Measurements from ENCODE around the gene ITPRID1.

DNA sequence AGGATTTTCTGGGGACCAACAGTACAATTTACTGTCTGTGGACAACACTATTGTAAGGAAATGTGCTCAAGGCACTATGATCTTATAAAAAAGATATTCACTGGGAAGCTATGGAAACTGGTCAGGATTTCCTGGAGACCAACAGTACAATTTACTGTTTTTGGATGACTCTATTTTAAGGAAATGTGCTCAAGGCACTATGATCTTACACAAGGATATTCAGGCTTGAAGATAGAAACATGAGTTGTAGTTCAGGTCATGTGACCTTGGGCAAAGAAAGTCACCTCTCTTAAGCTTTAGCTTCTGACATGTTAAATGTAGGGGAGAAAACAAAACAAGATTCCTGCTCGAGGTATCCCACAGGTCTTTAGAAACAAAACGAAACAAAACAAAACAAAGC, 1.7 kb upstream of the ITPRID1 start:
- TF ChIP-seq, protein P1, sequence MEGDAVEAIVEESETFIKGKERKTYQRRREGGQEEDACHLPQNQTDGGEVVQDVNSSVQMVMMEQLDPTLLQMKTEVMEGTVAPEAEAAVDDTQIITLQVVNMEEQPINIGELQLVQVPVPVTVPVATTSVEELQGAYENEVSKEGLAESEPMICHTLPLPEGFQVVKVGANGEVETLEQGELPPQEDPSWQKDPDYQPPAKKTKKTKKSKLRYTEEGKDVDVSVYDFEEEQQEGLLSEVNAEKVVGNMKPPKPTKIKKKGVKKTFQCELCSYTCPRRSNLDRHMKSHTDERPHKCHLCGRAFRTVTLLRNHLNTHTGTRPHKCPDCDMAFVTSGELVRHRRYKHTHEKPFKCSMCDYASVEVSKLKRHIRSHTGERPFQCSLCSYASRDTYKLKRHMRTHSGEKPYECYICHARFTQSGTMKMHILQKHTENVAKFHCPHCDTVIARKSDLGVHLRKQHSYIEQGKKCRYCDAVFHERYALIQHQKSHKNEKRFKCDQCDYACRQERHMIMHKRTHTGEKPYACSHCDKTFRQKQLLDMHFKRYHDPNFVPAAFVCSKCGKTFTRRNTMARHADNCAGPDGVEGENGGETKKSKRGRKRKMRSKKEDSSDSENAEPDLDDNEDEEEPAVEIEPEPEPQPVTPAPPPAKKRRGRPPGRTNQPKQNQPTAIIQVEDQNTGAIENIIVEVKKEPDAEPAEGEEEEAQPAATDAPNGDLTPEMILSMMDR (optimal IDR thresholded peaks at IDR 0.05 in 1 of 3, IDR thresholded peaks at IDR 0.05 in 1 of 3, conservative IDR thresholded peaks at IDR 0.05 in 1 of 3; ENCODE audit: extremely low read depth in 1 of 3, insufficient read depth in 2 of 3, low read length in 3 of 3) = no peak
- no peak for TF ChIP-seq EZH2 (IDR thresholded peaks at IDR 0.05; ENCODE audit: low read length)

All from keratinocyte (primary cell).